Stimulated activated CD8-positive, alpha-beta memory T cell treated with anti-CD3 and anti-CD28 coated beads, Interleukin-2, amount 100 ng/mL, for 1 hour (primary cell): Measurements from ENCODE around the gene ENTPD1.
"Not testable (repeated sequence)": the region's sequence is repeated elsewhere in the genome, so short reads cannot be mapped to it uniquely, and the experiment has no call there.

Experiments used
- DNase-seq, 2 donors: peaks; one replicate each; pipeline ENCODE4 v3.0.0-alpha.2; 2020; ENCODE audit warnings: low read depth in 2 of 2

Gene ENTPD1

DNA sequence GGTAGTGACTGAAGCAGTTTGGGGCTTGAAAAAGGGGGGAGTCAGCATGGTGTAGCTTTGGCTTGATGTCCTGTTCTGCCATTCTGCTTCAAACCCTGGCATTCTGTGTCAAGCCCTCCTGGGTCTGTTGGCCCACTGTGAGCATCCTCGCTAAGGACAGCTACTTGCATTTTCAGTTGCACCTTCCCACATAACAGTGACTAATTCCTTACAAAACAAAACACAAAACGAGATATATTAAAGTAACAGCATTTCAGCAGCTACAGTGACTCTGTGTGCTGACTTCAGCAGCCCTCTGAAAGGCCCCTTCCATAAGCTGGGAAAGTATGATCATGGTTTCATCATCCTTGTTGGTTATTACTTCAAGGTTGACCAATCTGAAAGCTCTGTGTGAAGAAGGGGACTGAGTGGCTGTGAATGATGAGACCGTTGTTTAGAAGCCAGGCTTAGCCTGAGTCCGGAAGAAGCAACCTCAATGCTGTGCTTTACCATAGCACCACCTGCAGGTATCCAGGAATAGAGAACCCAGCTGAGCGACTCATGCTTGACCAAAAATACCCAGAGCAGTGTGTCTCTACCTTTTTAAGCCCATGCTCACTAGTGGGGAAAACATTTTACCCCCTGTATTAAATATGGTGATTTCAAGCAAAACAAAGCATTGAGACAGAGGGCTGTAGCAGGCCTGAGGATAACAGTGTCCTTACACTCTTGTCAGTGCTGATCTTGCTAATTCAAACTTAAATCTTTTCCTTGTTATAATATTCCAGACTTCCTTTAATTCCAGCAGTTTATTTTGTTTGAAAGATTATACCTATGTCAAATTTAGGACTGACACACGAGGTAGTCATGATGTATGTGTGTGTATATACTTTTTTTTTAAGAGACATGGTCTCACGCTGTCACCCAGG lies 109.2 kb downstream of the ENTPD1 start:
- DNase-seq: no peak

- DNase-seq: no peak
These were observed 110.0 kb downstream of the ENTPD1 start for GRCh38 chr10:95865814-95866466.

DNA sequence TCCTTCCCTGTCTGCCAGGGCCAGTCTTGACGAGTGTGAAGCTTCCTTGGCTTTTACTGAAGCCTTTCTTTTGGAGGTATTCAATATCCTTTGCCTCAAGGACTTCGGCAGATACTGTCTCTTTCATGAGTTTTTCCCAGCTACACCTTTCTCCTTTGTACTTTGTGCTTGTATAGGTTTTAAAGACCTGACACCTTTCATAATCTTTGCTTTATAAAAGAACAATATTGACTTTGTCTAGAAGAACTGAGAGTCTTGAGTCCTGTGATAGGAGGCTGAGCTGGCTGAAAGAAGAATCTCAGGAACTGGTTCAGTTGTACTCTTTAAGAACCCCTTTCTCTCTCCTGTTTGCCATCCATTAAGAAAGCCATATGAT lies 110.5 kb downstream of the ENTPD1 start:
- DNase-seq: no peak

DNA sequence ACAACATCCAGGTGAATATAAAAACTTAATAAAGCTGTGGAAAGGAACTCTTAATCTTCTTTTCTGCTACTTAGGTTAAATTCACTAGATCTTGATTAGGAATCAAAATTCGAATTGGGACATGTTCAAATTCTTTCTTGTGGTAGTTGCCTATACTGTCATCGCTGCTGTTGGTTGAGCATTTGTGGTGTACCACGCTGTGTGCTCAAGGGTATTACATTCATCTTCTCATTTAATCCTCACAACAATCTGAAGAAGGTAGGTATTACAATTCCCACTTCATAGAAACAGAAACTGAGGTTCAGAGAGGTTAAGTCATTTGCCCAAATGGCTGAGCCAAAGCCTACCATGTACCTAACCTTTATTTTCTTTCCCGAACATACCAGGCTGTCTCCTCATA lies 111.9 kb downstream of the ENTPD1 start:
- DNase-seq: no peak

DNA sequence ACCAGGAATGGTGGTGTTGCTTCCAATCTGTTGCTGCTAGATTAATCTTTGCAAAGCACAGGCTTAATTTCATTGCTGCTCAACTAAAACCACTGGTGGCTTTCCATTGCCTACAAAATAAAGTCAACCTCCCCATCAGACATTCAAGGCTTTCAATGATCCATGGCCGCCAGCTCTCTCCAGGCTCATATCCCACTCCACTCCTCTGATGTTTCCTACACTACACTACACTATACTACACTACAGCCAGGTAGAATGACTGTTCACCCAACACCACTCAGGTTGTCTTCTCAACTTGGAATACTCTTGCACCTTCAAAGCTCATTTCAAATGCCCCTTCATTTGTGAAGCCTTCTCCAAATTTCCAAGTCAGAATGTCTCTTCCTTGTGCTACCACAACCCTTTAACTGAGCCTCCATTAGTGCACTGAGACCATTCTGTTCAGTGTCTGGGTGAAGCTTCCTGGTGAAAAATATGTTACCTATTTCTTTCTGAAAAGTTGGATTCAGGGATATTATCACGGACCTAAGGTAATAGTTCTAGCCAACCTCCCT lies 116.3 kb downstream of the ENTPD1 start:
- no peak for DNase-seq

DNA sequence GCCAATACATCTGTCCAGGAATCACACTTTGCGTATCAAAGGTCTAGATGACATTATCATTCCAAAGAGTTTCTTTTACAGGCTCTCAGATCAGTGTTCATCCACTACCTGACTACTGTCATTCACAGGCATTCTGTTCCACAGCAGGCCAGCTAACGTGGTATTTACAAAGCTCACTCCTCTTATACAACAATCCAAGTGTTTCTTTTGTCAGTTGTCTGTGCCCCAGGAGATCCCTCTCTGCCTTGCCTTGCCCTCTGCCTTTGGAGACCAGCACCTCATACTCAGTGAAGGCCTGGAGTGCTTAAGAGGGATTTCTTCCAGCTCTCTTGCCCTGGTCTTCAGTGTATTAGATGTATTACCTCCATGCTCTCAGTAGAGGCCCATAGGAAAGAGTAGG lies 117.2 kb downstream of the ENTPD1 start:
- DNase-seq: no peak

- no peak for DNase-seq
These were observed 117.7 kb downstream of the ENTPD1 start for GRCh38 chr10:95873651-95874050.

DNA sequence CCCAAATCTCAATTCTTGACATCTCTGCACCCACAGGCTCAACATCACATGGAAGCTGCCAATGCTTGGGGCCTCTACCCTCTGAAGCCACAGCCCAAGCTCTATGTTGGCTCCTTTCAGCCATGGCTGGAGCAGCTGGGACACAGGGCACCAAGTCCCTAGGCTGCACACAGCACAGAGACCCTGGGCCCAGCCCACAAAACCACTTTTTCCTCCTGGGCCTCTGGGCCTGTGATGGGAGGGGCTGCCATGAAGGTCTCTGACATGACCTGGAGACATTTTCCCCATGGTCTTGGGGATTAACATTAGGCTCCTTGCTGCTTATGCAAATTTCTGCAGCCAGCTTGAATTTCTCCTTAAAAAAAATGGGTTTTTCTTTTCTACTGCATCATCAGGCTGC lies 118.8 kb downstream of the ENTPD1 start:
- not testable (repeated sequence) for DNase-seq

DNA sequence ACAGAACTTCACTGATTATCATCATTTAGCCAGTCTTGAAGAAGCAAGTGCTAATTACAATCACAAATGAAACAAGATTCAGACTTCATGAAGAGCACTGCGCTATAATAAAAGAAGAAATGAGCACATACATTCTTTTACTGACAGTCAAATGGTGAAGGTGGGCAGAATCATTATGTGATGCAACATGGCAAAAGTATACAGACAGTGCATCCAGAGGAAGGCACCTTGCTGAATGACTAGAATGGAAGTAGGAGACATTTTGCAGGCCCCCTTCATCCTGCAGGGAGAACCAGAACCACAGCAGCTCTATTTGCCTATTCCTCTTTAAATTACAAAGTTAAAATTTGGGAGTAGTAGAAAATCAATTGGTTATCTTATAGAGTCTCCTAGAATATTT lies 120.8 kb downstream of the ENTPD1 start:
- no peak for DNase-seq

- DNase-seq: no peak
These were observed 121.9 kb downstream of the ENTPD1 start for GRCh38 chr10:95877881-95878280.

DNA sequence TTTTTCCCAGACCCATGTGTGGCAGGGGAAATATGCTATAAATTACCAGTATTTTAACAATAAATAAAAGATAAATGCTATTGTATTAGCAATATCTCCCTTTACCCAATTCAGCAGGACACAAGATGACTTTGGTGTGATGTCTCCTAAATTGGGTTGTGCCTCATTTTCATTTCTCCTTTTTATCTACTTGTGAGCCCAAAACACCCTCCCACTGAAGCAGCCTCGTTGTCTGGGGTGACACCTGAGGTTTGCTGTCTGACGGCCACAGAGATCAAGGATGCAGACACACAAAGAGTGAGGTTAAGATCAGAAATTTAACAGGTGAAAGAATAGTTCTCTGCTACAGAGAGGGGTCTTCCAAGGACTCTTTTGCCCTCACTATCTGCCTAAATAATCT lies 124.7 kb downstream of the ENTPD1 start:
- DNase-seq: no peak

GRCh38 chr10:95881316-95881715 lies 125.4 kb downstream of the ENTPD1 start:
- DNase-seq: no peak

DNA sequence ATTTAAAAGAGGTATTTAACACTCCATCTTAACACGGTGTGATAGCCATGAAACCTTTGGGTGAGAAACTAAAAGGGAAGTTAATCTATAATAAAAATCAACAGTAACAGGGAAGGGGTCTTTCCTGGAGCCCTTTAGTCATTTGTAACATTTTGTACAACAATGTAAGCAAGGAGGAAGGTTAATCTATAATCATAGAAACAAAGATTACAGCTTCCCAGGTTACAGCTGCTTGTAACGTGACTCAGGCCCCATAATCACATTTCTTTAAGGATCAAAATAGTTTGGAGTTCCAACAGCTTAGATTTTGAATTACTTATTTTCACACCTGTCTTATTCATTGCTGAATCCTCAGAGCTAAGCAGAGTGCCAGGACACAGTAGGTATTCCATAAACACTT lies 133.9 kb downstream of the ENTPD1 start:
- no peak for DNase-seq

DNA sequence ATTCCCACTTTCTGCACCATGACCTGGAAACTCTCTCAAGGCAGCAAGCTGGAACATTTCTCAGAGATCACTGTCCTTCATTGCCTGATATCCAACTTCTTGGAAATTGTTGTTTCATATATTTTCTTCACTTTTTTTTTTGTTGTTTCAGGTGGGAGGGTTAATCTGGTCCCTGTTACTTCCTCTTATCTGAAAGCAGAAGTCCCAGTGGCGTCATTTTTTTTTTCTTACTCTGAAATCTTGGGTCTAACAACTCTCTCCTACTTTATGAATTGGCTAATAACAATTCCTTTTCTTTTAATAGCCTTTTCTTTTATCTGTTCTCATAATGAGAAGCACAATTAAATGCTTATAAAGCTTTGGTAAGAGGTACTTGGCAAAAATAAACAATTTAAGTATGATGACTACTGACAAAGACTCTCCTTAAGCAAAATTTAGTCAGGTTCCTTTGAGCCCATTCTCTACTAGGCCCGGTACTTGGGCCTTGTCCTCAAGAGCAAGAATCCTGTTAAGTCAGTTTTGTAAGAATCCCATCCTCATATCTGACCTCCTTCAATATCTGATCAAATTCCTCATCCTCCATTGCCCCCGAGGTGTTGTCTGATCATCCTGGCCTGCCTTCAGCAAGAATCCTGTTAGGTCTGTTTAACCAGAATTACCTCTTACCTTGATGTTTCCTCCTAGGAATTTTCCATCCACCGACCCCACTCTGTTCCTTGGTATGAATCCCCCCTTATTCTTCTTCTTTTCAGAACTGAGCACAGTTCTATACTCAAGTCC lies 140.3 kb downstream of the ENTPD1 start:
- no peak for DNase-seq

DNA sequence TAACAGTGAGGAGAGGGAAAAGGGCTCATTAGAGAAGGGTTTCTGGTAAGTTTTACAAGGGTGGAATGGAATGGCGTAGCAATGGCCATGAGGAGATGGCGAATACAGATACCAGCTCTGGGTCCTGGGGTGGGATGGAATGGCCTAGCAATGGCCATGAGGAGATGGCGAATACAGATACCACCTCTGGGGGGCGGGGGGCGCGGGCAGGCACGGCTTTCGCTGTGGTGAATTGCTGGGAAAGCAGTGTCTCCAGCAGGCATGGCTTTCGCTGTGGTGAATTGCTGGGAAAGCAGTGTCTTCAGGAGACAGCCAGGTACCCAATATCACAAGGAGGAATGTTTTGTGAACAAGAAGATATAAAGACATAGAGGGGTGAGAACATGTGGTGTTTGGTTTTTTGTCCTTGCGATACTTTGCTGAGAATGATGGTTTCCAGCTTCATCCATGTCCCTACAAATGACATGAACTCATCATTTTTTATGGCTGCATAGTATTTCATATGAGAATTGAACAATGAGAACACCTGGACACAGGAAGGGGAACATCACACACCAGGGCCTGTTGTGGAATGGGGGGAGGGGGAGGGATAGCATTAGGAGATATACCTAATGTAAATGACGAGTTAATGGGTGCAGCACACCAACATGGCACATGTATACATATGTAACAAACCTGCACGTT lies 150.1 kb downstream of the ENTPD1 start:
- DNase-seq: not testable (repeated sequence)

DNA sequence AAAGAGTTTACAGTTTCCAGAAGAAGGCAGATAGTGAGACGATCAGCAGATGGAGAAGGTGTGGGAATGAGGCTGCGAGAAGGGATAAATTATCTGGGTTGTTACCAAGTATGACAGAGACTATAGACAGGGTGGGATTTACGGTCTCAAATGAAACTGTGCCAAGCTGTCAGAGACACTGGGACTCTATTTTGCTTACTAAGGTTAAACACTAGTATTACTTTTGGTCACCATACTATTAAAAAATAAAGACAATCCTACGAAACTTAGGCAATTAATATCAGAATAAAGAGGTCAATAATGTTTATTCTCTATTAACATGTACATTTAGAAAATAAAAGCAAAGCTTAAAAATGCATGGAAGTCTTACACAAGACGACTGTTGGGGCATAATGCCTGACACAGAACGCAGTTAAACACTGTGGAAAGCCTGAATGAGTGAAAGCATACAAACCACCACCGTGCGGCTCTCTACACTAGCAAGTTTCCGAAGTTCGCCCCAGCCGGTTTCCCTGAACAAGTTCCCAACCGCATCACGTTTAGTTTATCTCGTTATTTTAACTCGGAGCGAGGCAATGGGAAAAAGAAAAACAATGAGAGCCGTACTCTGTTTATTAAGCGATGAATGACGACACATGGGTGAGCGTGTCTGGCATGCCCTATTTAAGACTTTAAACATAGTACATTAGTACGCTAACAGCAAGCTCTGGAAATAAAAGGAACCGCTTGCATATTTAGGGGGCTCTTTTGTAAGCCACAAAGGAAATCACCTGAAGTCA lies 150.9 kb downstream of the ENTPD1 start:
- DNase-seq: no peak

DNA sequence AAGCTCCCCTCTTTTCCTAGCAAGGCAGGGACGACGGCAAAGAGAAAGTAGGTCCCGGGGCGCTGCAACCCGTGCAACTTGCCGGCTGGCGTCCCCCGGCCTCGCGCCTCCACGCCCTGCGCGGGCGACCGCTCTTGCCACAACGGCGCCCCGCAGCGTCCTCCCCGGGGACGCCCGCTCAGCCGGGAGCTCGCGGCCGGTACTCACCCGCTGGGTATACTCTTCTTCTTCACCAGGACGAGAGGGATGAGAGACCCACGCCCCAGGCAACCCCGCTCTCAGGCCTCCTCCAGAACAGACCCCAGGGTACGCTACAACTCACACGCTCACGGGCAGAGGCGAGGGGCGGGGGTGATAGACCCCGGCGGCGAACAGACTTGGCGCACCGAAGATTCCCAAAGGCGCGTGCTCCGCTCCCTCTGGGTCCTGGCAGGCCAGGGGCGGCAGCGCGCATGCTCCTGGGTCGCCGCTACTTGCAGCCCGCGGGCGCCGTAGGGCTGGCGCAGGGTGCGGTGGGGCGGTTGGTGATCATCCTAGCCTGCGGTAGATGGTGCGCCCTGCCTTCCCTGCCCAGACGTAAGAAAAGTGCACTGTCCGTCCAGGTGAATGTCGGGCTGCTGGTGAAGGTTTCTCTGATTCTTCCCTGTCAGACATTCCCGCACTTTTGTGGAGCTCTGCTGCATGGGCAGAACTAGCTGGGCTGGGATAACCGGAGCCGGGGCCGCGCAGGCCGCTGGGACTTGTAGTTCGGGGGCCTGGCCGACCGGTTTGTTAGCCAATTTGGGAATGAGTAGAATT lies 151.7 kb downstream of the ENTPD1 start, which contains the start of gene CC2D2B:
Gene CC2D2B, plus strand, starts transcription at position 520 of the 798 bp plus-strand sequence. CDS start 3,349 bp downstream, outside the sequence.
- DNase-seq: peak in 1 of 2 donors; percentile 34

DNA sequence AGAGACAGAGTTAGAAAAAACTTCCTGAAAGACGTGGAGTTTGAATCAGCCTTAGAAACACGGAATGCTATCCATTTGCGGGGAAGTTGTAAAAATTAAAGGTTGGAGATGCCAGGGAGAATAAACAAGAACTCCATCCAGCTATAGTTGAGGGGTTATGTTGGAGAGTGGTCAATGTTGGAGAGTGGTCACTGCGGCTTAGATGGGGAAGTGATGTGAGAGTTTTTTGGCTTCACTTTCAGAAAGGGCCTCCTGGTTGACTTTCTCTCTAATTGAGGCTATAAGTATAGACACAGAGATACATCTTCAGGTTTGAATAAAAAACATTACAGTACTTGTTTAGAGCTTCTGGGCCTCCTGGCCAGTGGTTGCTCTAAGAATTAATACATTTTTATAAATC lies 152.5 kb downstream of the ENTPD1 start:
- no peak for DNase-seq

DNA sequence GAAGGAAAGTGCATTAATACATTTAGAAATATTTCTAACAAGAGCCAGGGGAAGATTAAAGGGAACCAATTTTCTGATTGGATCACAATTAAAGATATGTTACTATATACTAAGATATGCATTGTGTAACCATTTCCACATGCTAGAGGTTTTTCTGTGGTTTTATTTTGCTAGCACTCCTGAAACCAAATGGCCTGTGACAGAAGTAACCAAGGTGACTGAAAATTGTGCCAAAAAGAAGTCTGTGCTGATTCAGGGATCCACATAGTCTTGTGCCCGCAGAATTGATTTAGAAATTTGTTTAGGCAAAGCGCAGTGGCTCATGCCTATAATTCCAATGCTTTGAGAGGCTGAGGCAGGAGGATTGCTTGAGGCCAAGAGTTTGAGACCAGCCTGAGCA lies 153.6 kb downstream of the ENTPD1 start:
- DNase-seq: no peak

DNA sequence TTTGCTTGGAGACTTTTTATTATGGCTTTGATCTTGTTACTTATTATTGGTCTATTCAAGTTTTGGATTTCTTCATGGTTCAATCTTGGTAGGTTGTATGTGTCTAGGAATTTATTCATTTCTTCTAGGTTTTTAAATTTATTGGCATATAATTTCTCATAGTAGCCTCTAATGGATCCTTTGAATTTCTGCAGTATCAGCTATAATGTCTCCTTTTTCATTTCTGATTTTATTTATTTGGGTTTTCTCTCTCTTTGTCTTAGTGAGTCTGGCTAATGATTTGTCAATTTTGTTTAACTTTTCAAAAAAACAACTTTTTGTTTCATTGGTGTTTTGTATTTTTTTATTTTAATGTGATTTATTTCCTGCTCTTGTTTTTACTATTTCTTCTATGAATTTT lies 160.1 kb downstream of the ENTPD1 start:
- DNase-seq: not testable (repeated sequence)
